ENCODE data around the gene BACE2. TPM values are rescaled to one million over a fixed set of nuclear protein-coding genes. Genes with fewer than 3 reads are reported as not detected.
"Not testable (repeated sequence)": the region's sequence is repeated elsewhere in the genome, so short reads cannot be mapped to it uniquely, and the experiment has no call there.

BACE2 gene
- total and polyA plus RNA-seq, 2 experiments from 2014 or later: 28.4 to 37.0 TPM

DNA sequence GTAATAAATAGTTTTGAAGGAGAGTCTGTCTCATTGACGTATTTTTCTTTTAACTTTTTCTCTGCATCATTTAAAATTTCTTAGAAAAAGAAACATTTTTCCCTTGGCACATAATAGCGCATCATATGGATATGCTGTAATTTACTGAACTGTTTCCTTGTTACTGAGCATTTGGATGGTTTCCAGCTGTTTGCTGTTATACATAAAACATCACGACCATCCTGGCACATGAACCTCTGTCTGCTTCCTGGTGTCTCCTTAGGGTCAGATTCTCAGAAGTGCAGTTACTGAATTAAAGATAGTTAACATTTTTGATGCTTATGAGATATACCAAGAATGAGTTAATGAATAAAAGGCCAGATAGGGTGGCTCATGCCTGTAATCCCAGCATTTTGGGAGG lies 67.2 kb downstream of the BACE2 start:
- no peaks in the 10 kb centered on the region for H3K36me3 ChIP-seq (replicated peaks; ENCODE audit: insufficient read depth, low read depth)
- WGBS (ENCODE audit: low lambda C conversion rate, missing lambda C conversion rate): 72% methylated on average over 3 of the region's 3 CpGs
- TF ChIP-seq EZH2 (IDR thresholded peaks at IDR 0.05; ENCODE audit: borderline replicate concordance) (no peak), EZH2phosphoT487 (IDR thresholded peaks at IDR 0.05; ENCODE audit: low read depth, severe bottlenecking, unreplicated experiment) (no peak)
- TF ChIP-seq, protein P1, sequence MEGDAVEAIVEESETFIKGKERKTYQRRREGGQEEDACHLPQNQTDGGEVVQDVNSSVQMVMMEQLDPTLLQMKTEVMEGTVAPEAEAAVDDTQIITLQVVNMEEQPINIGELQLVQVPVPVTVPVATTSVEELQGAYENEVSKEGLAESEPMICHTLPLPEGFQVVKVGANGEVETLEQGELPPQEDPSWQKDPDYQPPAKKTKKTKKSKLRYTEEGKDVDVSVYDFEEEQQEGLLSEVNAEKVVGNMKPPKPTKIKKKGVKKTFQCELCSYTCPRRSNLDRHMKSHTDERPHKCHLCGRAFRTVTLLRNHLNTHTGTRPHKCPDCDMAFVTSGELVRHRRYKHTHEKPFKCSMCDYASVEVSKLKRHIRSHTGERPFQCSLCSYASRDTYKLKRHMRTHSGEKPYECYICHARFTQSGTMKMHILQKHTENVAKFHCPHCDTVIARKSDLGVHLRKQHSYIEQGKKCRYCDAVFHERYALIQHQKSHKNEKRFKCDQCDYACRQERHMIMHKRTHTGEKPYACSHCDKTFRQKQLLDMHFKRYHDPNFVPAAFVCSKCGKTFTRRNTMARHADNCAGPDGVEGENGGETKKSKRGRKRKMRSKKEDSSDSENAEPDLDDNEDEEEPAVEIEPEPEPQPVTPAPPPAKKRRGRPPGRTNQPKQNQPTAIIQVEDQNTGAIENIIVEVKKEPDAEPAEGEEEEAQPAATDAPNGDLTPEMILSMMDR (IDR thresholded peaks at IDR 0.05; ENCODE audit: poor library complexity): no peak
- H2AFZ ChIP-seq: no peak overlapping the region
- no peaks in the 10 kb centered on the region for H3K9me3 ChIP-seq (ENCODE audit: low read depth)
- no peaks in the 10 kb centered on the region for H3K9me2 ChIP-seq (replicated peaks; ENCODE audit: insufficient read depth)
- H3K79me2 ChIP-seq: no peaks in the 10 kb centered on the region
- H3K4me1 ChIP-seq (ENCODE audit: insufficient read depth): no peaks in the 10 kb centered on the region
- H3K4me2 ChIP-seq: no peak overlapping the region
- H3K4me3 ChIP-seq: no peak overlapping the region
- no peaks in the 10 kb centered on the region for H4K20me1 ChIP-seq (ENCODE audit: insufficient read depth, poor library complexity, severe bottlenecking)
- H3K27ac ChIP-seq: no peak overlapping the region
- H3K27me3 ChIP-seq: no peaks in the 10 kb centered on the region
- DNase-seq (ENCODE audit: low spot score): no peak

DNA sequence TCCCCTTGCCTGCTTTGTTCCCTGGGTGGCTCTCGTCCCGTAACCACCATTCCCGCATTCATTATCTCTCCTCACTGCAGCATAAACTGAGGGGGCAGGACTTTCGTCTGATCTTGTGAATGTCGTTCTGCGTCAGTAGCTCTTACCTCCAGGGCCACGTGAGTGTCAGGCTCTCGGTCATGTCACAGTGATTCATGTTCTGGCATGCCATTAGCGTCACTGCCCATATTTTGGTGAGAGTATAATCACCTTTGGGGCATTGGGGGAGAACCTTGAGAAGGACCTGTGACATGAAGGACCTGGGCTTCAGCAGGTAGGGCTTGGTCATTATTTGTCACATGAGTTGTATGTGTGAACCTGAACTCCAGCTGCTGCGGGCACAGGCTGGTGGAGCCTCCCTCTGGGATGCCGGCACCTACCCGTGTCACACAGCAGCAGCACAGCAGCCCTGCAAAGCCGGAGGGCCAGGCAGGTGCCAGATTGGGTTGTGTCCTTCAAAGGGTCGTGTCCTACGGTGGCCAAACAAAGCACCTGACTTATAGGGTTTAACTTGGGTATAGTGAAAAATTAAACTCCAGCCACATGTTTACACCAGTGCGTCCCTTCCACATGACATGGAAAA lies 68.5 kb downstream of the BACE2 start:
- H3K4me2 ChIP-seq: no peak overlapping the region
- no peaks in the 10 kb centered on the region for H3K36me3 ChIP-seq (replicated peaks; ENCODE audit: insufficient read depth, low read depth)
- H3K4me1 ChIP-seq (ENCODE audit: insufficient read depth): no peaks in the 10 kb centered on the region
- TF ChIP-seq, protein P1 (IDR thresholded peaks at IDR 0.05; ENCODE audit: poor library complexity): no peak
- TF ChIP-seq EZH2phosphoT487 (IDR thresholded peaks at IDR 0.05; ENCODE audit: low read depth, severe bottlenecking, unreplicated experiment): no peak
- TF ChIP-seq EZH2 (IDR thresholded peaks at IDR 0.05; ENCODE audit: borderline replicate concordance): no peak
- H3K79me2 ChIP-seq: no peaks in the 10 kb centered on the region
- H3K27me3 ChIP-seq: no peaks in the 10 kb centered on the region
- H2AFZ ChIP-seq: no peak overlapping the region
- H3K9me2 ChIP-seq (replicated peaks; ENCODE audit: insufficient read depth): no peaks in the 10 kb centered on the region
- no peak overlapping the region for H3K4me3 ChIP-seq
- H3K9me3 ChIP-seq (ENCODE audit: low read depth): no peaks in the 10 kb centered on the region
- no peaks in the 10 kb centered on the region for H4K20me1 ChIP-seq (ENCODE audit: insufficient read depth, poor library complexity, severe bottlenecking)
- DNase-seq (ENCODE audit: low spot score): no peak
- no peak overlapping the region for H3K27ac ChIP-seq
- WGBS (ENCODE audit: low lambda C conversion rate, missing lambda C conversion rate): 91% methylated on average over 16 of the region's 16 CpGs

DNA sequence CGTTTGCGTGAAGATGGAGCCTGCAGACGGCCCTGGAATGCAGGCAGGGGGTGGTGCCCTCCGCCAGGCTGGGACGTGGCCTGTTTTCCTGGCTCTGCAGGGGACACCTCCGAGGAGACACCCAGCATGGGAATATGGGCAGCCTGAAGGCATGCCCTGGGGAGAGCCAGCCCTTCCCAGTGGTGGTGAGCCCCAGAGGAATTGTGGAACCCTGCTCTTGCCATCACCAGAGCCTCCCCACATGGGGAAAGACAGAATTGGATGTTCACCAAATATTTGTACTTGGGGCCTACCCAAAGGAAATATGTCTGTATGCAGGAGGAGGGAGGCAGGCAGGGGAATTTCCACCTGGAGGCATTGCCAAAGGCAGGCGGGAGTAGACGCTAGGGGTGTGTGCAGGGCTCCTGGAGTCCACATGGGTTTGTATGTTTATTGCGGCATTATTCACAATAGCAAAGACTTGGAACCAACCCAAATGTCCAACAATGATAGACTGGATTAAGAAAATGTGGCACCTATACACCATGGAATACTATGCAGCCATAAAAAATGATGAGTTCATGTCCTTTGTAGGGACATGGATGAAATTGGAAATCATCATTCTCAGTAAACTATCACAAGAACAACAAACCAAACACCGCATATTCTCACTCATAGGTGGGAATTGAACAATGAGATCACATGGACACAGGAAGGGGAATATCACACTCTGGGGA lies 70.3 kb downstream of the BACE2 start:
- not testable (repeated sequence) for H4K20me1 ChIP-seq (ENCODE audit: insufficient read depth, poor library complexity, severe bottlenecking); H3K9me2 ChIP-seq (replicated peaks; ENCODE audit: insufficient read depth); H3K4me2 ChIP-seq; H2AFZ ChIP-seq; H3K4me1 ChIP-seq (ENCODE audit: insufficient read depth); H3K27ac ChIP-seq; H3K27me3 ChIP-seq; DNase-seq (ENCODE audit: low spot score); H3K4me3 ChIP-seq; H3K36me3 ChIP-seq (replicated peaks; ENCODE audit: insufficient read depth, low read depth); H3K79me2 ChIP-seq; H3K9me3 ChIP-seq (ENCODE audit: low read depth)
- 92% methylated on average over 10 of the region's 10 CpGs for WGBS (ENCODE audit: low lambda C conversion rate, missing lambda C conversion rate)

DNA sequence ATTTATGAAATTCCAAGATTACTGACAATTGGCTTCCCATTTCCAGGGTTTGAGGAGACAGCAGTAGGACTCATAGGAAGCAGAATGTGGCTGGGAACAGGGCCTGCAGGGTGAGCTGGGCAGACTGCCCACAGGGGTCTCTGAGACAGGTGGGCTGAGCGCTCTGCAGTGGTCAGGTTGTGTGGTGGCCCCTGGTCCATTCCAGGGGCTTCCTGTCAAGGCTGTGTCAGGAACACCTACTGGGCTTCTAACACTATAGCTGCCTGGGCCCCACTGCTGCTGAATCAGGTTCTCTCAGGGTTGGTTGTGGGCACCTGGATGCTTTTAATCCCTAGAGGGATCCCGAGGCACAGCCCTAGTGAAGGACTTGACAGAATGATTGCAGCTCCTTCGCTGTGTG lies 72.1 kb downstream of the BACE2 start:
- Histone ChIP-seq H3K27ac (no peak overlapping the region), H3K9me2 (replicated peaks; ENCODE audit: insufficient read depth) (no peaks in the 10 kb centered on the region), H3K79me2 (no peaks in the 10 kb centered on the region), H3K4me1 (ENCODE audit: insufficient read depth) (no peaks in the 10 kb centered on the region), H3K27me3 (no peaks in the 10 kb centered on the region), H3K9me3 (ENCODE audit: low read depth) (no peaks in the 10 kb centered on the region), H2AFZ (no peak overlapping the region), H3K36me3 (replicated peaks; ENCODE audit: insufficient read depth, low read depth) (no peaks in the 10 kb centered on the region), H3K4me2 (no peak overlapping the region), H4K20me1 (ENCODE audit: insufficient read depth, poor library complexity, severe bottlenecking) (no peaks in the 10 kb centered on the region), H3K4me3 (no peak overlapping the region)
- TF ChIP-seq EZH2phosphoT487 (IDR thresholded peaks at IDR 0.05; ENCODE audit: low read depth, severe bottlenecking, unreplicated experiment): no peak
- no peak for TF ChIP-seq EZH2 (IDR thresholded peaks at IDR 0.05; ENCODE audit: borderline replicate concordance)
- TF ChIP-seq, protein P1 (IDR thresholded peaks at IDR 0.05; ENCODE audit: poor library complexity): no peak
- no peak for DNase-seq (ENCODE audit: low spot score)
- 77% methylated on average over 3 of the region's 3 CpGs for WGBS (ENCODE audit: low lambda C conversion rate, missing lambda C conversion rate)
